ENCODE results near the gene REG1A.

REG1A gene, protein sequence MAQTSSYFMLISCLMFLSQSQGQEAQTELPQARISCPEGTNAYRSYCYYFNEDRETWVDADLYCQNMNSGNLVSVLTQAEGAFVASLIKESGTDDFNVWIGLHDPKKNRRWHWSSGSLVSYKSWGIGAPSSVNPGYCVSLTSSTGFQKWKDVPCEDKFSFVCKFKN

DNA sequence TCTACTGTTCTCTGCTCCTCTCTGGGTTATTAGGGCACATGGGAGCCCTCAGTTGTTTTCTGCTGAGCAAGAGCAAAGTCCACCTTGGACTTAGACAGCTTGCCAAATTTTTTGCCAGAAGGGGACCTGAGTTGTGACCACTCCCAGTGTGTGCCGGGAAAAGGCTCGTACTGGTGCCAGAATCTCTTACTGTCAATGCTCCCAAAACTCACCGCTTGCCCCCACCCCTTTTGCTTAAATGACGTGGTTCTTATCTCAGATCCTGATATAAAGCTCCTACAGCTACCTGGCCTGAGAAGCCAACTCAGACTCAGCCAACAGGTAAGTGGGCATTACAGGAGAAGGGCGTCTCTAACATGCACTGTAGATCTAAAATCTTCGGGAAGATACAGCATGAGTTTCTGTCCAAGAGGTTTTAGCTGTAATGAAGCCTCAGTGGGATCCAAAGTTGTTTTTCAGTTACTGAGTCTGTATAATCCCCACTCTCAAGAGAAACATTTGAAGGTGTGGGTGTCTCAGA lies at the start of gene REG1A:
TSS of gene REG1A (plus strand) at position 295 of the 520 bp plus-strand sequence. CDS start 374 bp downstream, outside the sequence.
- DNase-seq = no peak

DNA sequence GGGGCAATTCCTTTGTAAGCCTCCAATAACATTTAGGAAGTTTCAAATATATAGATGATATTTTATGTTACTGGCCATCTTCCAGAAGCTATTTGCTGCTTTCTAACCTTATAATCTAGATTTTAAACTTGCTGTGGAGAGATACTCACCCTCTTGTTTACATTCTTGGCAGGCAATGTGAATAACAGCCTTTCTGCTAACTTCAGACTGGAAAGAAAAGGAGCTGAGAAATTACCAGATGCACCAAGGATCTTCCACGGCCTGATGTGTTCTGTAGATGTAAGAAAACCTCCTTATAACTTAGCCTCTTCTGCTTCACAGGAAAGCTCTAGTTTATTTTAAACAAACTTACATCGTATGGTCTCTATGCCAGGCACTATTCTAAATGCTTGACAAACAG lies 49.2 kb upstream of the REG1A start:
- no peak for DNase-seq

DNA sequence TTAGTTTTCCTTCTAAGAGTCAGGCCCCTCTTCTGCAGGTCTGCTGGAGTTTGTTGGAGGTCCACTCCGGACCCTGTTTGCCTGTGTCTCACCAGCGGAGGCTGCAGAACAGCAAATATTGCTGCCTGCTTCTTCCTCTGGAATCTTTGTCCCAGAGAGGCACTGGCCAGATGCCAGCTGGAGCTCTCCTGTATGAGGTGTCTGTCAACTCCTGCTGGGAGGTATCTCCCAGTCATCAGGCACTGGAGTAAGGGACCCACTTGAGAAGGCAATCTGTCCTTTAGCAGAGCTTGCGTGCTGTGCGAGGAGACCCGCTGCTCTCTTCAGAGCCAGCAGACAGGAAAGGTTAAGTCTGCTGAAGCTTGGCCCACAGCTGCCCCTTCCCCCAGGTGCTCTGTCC lies 37.3 kb upstream of the REG1A start:
- DNase-seq = no peak

DNA sequence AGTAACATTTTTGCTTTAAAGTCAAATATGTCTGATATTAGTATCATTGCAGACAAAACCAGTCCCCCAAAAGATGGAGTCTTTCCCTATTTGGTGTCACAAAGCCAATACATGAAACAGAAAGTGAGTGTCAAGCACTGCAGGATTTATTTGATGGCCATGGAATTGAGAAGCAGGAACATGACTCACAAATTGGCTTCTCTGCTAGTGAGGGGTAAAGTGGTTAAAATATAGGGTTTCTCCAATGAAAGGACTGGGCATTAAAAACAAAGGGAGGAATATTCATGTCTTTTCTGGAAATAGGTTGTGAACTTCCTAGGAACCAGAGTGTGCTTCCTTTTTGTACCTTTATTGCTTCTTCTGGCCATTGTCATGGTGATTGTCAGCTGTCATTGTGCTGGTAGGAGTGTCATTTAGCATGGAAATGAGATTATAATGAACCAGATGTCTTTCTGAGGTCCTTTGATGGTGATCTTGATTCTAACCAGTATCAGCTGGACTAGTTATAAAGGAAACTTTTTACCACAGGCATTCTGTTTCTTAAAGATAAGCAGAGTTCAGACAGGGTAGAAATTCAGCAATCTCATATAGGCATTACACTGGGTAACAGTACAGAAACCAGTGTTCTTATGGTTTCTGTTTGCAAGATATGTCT lies 36.6 kb upstream of the REG1A start:
- no peak for DNase-seq

DNA sequence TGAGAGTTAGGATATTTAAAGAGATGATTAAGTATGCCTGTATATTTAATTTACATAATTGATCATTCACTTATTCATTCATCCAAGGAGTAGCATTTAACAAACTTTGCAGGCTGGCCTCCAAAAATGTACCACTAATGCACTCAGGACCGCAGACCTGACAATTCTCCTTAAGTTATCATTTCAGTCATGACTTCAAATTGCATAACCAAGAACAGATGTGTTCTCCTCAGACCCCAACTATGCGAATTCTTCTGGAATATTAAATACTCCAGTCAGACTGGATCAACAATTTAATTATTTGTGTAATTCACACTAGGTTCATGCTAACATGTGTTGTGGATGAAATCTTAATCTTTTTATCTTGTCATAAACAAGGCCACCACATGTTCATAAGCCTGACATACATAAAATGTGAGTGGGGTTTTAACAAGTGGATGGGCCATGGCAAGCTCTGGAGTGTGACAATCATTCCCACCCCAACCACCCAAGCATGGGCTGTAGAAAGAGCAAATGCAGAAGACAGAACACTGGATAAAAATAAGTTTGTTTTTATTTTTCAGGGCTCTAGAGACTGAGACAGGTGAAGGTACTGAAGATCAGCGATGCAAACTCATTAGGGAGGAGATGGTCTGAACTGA lies 35.7 kb upstream of the REG1A start:
- DNase-seq = no peak

GRCh38 chr2:79085382-79085781 lies 34.9 kb upstream of the REG1A start:
- no peak for DNase-seq

- no peak for DNase-seq
Observed at GRCh38 chr2:79086255-79086654, 34.0 kb upstream of the REG1A start.

GRCh38 chr2:79087785-79088364 lies 32.4 kb upstream of the REG1A start, which contains the start of gene REG1B:
TSS of gene REG1B (minus strand) at chr2:79087993. CDS start at chr2:79087612, 381 bp downstream.
- DNase-seq = no peak

- DNase-seq = no peak
Observed at GRCh38 chr2:79090693-79091092, 29.6 kb upstream of the REG1A start.

- no peak for DNase-seq
Observed at GRCh38 chr2:79097843-79098242, 22.4 kb upstream of the REG1A start.

DNA sequence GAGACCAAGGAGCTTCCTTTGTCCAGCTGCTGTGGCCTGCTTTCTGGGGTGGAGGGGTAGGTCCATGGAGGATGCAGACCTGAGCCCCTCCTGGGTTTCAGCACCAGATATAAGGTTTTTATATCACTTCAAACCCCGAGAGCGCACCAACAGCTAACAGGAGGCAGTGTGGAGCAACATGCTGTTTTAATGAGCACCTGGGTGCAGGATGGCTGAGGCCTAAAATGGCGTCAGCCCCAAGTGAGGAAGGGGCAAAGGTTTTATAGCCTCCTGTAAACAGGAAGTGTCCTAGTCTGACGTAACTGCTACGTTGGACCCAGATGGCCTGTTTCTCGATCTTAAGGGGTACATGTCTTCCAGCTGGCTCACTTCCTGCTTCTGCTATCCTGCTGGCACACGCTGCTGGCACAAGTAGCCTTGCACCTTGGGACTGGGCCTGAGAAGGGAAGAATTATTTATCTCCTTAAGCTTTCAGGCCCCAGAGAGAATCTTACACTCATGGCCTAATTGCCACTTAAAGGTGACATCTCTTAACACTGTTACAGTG lies 21.1 kb upstream of the REG1A start:
- DNase-seq = no peak

GRCh38 chr2:79100285-79100684 lies 20.0 kb upstream of the REG1A start:
- no peak for DNase-seq

- DNase-seq = no peak
Observed at GRCh38 chr2:79101024-79101423, 19.3 kb upstream of the REG1A start.

DNA sequence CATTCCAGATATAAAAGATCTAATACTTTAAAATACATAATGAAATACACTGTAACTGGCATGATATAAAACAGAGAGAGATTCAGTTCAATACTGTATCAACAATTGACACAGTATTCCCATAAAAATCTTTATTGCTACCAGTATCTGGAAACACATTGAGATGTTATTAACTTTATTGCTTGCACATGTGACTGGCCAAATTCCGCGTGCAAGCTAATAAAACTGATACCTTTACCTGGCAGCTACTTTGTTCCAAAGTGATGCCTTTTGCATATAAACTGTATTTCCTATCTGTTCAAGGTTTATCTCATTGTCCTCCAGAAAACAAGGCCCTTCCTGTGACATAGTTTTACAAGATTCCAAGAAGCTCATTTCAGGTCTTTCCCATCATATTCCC lies 17.1 kb upstream of the REG1A start:
- DNase-seq = no peak

GRCh38 chr2:79105259-79105658 lies 15.0 kb upstream of the REG1A start:
- no peak for DNase-seq

DNA sequence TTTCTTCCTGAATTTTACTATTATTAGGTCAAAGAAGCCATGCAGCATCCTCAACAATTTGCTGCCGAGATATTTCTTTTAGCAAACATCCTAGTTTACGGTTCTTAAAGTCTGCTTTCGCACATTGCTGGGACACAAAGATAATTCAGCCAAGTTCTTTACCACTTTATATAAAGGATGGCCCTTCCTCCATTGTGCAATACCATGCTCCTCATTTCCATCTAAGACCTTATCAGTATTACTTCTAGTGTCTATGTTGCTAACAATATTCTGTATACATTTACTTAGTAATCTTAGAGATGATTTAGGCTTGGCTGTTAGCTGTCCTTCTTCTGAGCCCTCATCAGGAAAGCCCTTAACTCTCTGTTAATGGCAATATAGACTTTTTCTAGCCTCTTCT lies 8.0 kb upstream of the REG1A start:
- no peak for DNase-seq

GRCh38 chr2:79114797-79115494 lies 5.3 kb upstream of the REG1A start:
- no peak for DNase-seq

- DNase-seq = no peak
Observed at GRCh38 chr2:79116997-79117928, 3.0 kb upstream of the REG1A start.

DNA sequence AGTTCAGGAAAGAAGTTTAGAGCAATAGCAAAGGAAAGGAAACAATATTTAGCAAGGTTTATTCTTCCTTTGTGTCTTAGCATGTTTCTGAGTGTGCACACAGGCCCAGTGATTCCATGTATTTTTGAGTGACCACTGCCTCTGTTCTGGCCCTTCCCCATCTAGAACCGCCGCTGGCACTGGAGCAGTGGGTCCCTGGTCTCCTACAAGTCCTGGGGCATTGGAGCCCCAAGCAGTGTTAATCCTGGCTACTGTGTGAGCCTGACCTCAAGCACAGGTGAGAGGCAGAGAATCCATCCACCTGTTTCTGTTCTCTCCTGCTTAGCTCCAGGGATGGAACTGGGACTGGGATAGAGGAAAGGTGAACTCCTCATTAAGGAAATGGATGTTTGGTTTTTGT lies 2.4 kb downstream of the REG1A start:
- DNase-seq = no peak

DNA sequence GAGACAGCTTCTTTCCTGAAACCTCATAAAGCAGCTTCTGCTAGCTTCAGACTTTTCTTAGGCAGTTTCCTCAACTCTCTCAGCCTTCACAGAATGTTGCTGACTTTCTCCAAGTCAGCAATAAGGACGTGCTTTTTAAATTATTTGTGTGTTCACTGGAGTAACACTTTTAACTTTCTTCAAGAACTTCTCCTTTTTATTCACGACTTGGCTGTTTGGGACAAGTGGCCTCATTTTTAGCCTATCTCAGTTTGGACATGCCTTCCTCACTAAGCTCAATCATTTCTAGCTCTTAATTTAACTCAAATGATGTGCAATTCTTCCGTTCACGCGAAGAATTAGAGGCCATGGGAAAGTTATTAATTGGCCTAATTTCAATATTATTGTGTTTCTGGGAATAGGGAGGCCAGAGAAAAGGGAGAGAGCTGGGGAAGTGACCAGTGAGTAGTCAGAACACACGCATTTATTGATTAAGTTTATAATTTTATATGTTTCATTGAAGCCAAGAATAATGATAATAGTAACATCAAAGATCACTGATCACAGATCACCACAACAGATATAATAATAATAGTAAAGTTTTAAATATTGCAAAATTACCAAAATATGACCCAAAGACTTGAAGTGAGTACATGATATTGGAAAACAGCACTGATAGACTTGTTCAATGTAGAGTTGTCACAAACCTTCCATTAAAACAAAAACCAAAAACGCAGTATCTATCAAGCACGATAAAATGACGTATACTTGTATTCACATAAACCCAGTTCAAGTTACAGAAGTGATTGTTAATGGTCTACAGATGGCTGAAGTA lies 4.8 kb downstream of the REG1A start:
- no peak for DNase-seq

DNA sequence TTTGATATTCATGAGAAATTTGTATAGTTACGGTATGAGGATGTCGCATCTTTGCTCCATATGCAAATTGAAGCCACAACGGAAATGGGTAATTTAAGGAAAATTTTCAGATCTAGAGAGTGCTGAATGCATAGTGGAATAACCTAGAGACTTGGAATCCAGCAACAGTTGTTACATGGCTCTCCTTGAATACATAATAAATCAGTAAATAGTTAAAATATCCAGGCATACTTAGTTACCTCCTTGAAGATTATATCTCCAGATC lies 5.4 kb downstream of the REG1A start:
- DNase-seq = no peak
